HEK293 (cell line): ENCODE measurements around the gene TMEM150B.

Source experiments
- ATF2 ChIP-seq: fragments of 450-650 bp; formaldehyde crosslinking; IDR thresholded peaks from 2 replicates; pipeline ENCODE4 v1.5.1; 2016; ENCODE audit warnings: missing biosample characterization, missing genetic modification characterization, low read depth
- CTCF ChIP-seq: fragments of 450-650 bp; formaldehyde crosslinking; IDR thresholded peaks from 2 replicates; pipeline ENCODE4 v1.5.1; 2016; ENCODE audit warnings: missing biosample characterization, missing genetic modification characterization
- EGR2 ChIP-seq: fragments of 450-650 bp; formaldehyde crosslinking; IDR thresholded peaks from 2 replicates; pipeline ENCODE4 v1.5.1; 2016; ENCODE audit warnings: low read depth, missing biosample characterization, missing genetic modification characterization
- IKZF3 ChIP-seq: fragments of 450-650 bp; IDR thresholded peaks from 2 replicates; pipeline ENCODE4 v1.5.0; 2018; ENCODE audit warnings: missing biosample characterization, mild to moderate bottlenecking, missing genetic modification characterization, moderate library complexity
- REST ChIP-seq: fragments of 450-650 bp; formaldehyde crosslinking; IDR thresholded peaks from 2 replicates; pipeline ENCODE4 v1.5.1; 2016; ENCODE audit warnings: missing biosample characterization, missing genetic modification characterization
- ZBTB10 ChIP-seq: fragments of 450-650 bp; formaldehyde crosslinking; IDR thresholded peaks from 2 replicates; pipeline ENCODE4 v1.5.1; 2016; ENCODE audit warnings: missing biosample characterization, missing genetic modification characterization
- ZBTB44 ChIP-seq: fragments of 450-650 bp; IDR thresholded peaks from 2 replicates; pipeline ENCODE4 v1.5.1; 2018; ENCODE audit warnings: missing biosample characterization, mild to moderate bottlenecking, missing genetic modification characterization
- ZBTB7A ChIP-seq: fragments of 450-650 bp; formaldehyde crosslinking; IDR thresholded peaks from 2 replicates; pipeline ENCODE4 v1.5.1; 2016; ENCODE audit warnings: low read depth, missing biosample characterization, missing genetic modification characterization
- ZFP3 ChIP-seq: fragments of 450-650 bp; formaldehyde crosslinking; IDR thresholded peaks from 2 replicates; pipeline ENCODE4 v1.5.1; 2016; ENCODE audit warnings: low read depth, missing biosample characterization, missing genetic modification characterization
- ZNF639 ChIP-seq: fragments of 450-650 bp; formaldehyde crosslinking; IDR thresholded peaks from 2 replicates; pipeline ENCODE4 v1.5.1; 2016; ENCODE audit warnings: missing biosample characterization, missing genetic modification characterization

- TF ChIP-seq ZBTB7A (tag by site-specific recombination) (no peak), CTCF (tag by site-specific recombination) (no peak), ZNF639 (tag by site-specific recombination) (no peak), REST (tag by site-specific recombination) (no peak), EGR2 (tag by site-specific recombination) (no peak), ATF2 (tag by site-specific recombination) (no peak), IKZF3 (tag by site-specific recombination) (no peak), ZBTB10 (no peak), ZFP3 (tag by site-specific recombination) (no peak), ZBTB44 (tag by site-specific recombination) (no peak)
These were observed 22.4 kb upstream of the TMEM150B start for GRCh38 chr19:55347442-55348009.
